ENCODE data around the gene TBP.

- no peak for TF ChIP-seq POLR2AphosphoS5 (IDR thresholded peaks at IDR 0.05; ENCODE audit: low read depth, low read length)
- TF ChIP-seq POLR2A (IDR thresholded peaks at IDR 0.05; ENCODE audit: low read depth, low read length) = no peak
Observed at GRCh38 chr6:170597278-170597677, 43.1 kb downstream of the TBP start.

Measured in GM12892 (cell line).